Esophagus (tissue), 2 donors: ENCODE data around the gene PPM1F. TPM values are rescaled to one million over a fixed set of nuclear protein-coding genes. Genes with fewer than 3 reads are reported as not detected.

ENCODE experiments used
- H3K27ac ChIP-seq, 2 donors: one replicate each; pipeline ENCODE4 v1.5.1; 2013; ENCODE audit warnings: low read depth in 2 of 2, mild to moderate bottlenecking in 2 of 2, inconsistent platforms in 1 of 2, low read length in 1 of 2, moderate library complexity in 1 of 2
- H3K27me3 ChIP-seq, 2 donors: one replicate each; pipeline ENCODE4 v1.6.1; 2013; ENCODE audit warnings: low read length in 2 of 2, control low read depth in 1 of 2, mild to moderate bottlenecking in 1 of 2; ENCODE audit not compliant: insufficient read depth in 2 of 2, control insufficient read depth in 1 of 2
- H3K36me3 ChIP-seq, 2 donors: one replicate each; pipeline ENCODE4 v1.6.1; 2013; ENCODE audit warnings: low read length in 1 of 2; ENCODE audit not compliant: control insufficient read depth in 2 of 2, insufficient read depth in 2 of 2
- H3K4me1 ChIP-seq, 2 donors: one replicate each; pipeline ENCODE4 v1.6.1; 2013; ENCODE audit warnings: low read length in 1 of 2; ENCODE audit not compliant: control insufficient read depth in 2 of 2, insufficient read depth in 2 of 2
- H3K4me3 ChIP-seq, 2 donors: one replicate each; pipeline ENCODE4 v1.5.1; 2013; ENCODE audit warnings: low read length in 2 of 2, mild to moderate bottlenecking in 2 of 2, low read depth in 1 of 2, moderate library complexity in 1 of 2
- H3K9me3 ChIP-seq, 2 donors: one replicate each; pipeline ENCODE4 v1.6.1; 2013; ENCODE audit warnings: mild to moderate bottlenecking in 2 of 2, low read depth in 1 of 2, low read length in 1 of 2, moderate library complexity in 1 of 2; ENCODE audit not compliant: control insufficient read depth in 2 of 2, insufficient read depth in 1 of 2
- WGBS, 2 donors: extraction: QIAGEN DNeasy Blood & Tissue Kit; methylation state at CpG; one replicate each; pipeline ENCODE4 v1.1.7; 2013; 5-methylcytosine and 5-hydroxymethylcytosine counted together
- polyA plus RNA-seq, 2 donors: library from polyadenylated mRNA; stranded (reverse); fragments of 200-250 nt; gene quantifications; one replicate each; pipeline ENCODE4 v1.2.3, GENCODE V29; 2013
- donor health status: healthy with polysubstance abuse.
- donor health status: Bipolar disorder and iron deficiency.

The PPM1F gene, protein sequence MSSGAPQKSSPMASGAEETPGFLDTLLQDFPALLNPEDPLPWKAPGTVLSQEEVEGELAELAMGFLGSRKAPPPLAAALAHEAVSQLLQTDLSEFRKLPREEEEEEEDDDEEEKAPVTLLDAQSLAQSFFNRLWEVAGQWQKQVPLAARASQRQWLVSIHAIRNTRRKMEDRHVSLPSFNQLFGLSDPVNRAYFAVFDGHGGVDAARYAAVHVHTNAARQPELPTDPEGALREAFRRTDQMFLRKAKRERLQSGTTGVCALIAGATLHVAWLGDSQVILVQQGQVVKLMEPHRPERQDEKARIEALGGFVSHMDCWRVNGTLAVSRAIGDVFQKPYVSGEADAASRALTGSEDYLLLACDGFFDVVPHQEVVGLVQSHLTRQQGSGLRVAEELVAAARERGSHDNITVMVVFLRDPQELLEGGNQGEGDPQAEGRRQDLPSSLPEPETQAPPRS
- 10 to 100 TPM; 14.3 to 15.5 TPM for polyA plus RNA-seq

DNA sequence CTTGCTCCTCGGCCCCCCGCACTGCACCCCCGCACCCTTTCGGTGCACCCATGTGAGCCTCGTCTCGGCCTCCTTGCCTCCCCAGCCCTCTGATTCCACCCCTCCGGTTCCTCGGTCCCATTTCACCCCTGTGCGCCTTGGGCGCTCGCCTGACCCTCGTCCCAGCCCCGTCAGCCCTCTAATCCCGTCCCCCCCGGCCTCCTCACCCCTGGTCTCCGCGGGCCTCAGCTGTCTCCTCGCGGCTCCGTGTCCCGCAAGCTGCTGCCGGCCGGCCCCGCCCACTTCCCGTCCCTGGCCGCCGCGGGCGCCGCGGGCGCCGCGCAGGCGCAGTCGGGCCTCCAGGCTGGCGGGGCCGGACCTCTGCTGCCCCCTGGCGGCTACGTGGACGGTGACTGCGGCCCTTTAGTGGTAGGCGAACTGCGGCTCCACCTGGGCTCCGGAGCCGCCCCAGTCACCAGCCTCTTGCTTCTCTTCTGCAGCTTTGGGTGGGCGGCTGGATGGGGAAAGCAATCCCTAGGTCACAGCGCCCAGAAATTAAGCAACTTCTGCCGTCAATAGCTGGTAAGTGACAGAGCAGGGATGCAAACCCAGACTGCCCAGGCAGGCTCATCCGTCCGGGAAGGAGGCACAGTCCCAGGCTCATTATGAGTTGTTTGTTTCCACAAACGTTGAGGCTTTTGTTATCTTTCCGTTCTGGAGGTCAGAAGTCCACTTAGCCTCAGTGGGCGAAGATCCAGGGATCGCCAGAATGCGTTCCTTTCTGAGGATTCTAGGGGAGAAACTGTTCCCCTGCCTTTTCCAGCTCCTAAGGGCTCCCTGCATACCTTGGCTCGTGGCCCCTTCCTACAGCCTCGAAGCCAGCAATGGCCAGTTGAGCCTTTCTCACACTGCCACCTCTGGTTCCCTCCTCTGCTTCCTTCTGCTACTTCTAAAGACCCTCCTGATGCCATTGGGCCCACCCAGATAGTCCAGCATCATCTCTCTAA lies at the start of gene PPM1F:
Gene PPM1F (minus strand): TSS at position 263 of the 986 bp plus-strand sequence. CDS start 6,800 bp downstream, outside the sequence.
- 9 to 10% methylated on average over 55 to 58 of the region's 58 CpGs for WGBS, 2 donors

GRCh38 chr22:22001664-22002525 lies 49.2 kb upstream of the PPM1F start:
- no peaks in the 10 kb centered on the region for H3K4me1 ChIP-seq
- no peaks in the 10 kb centered on the region for H3K27me3 ChIP-seq
- no peaks in the 10 kb centered on the region for H3K36me3 ChIP-seq
- H3K9me3 ChIP-seq = no peaks in the 10 kb centered on the region
- no peak overlapping the region for H3K27ac ChIP-seq
- 84 to 92% methylated on average over 2 of the region's 2 CpGs for WGBS, 2 donors
- H3K4me3 ChIP-seq = no peak overlapping the region

More for the DNA sequence above, at the start of gene PPM1F:
- peaks cover 4 to 10% of the 10 kb centered on the region in 2 donors for H3K4me1 ChIP-seq
- peak within 1 kb of the TSS; percentile 76 to 86 for H3K4me3 ChIP-seq
- peak within 1 kb of the TSS; percentile 83 to 85 for H3K27ac ChIP-seq
- no peaks in the 10 kb centered on the region for H3K27me3 ChIP-seq
- H3K9me3 ChIP-seq = no peaks in the 10 kb centered on the region
- peaks cover 0 to 2% of the 10 kb centered on the region in 2 donors for H3K36me3 ChIP-seq

- no peaks in the 10 kb centered on the region for H3K9me3 ChIP-seq
- H3K36me3 ChIP-seq = no peaks in the 10 kb centered on the region
- H3K4me1 ChIP-seq = no peaks in the 10 kb centered on the region
- 84 to 86% methylated on average over 7 of the region's 7 CpGs for WGBS, 2 donors
- no peaks in the 10 kb centered on the region for H3K27me3 ChIP-seq
- no peak overlapping the region for H3K27ac ChIP-seq
- no peak overlapping the region for H3K4me3 ChIP-seq
Measured at GRCh38 chr22:21998595-21999247, 46.1 kb upstream of the PPM1F start.

DNA sequence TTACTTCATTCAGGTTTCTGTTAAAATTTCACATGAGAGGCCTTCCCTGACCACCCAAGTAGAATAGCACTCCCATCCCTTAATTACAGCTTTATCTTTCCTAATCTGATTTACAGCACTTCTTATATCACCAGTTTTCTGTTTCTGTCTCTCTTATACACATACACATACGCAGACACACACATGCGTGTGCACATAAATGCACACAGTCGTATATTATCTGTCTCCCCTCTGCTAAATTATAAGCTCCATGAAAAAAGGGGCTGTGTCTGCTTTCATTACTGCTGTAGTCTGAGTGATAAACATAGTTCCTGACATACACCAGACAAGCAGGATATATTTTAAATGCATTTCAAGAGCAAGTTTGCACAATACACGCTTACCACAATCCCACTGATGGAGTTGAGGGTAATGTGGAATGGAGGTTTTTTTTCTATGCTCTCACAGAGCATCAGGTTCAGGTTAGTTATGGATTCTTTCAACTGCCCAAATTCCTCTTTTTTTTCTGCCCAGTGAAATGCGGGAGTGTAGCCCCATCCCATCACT lies 43.6 kb upstream of the PPM1F start:
- Histone ChIP-seq H3K4me3 (no peak overlapping the region), H3K9me3 (no peaks in the 10 kb centered on the region), H3K27ac (no peak overlapping the region), H3K36me3 (no peaks in the 10 kb centered on the region), H3K4me1 (no peaks in the 10 kb centered on the region), H3K27me3 (no peaks in the 10 kb centered on the region)
- WGBS, 2 donors = 80 to 87% methylated on average over 5 of the region's 5 CpGs

DNA sequence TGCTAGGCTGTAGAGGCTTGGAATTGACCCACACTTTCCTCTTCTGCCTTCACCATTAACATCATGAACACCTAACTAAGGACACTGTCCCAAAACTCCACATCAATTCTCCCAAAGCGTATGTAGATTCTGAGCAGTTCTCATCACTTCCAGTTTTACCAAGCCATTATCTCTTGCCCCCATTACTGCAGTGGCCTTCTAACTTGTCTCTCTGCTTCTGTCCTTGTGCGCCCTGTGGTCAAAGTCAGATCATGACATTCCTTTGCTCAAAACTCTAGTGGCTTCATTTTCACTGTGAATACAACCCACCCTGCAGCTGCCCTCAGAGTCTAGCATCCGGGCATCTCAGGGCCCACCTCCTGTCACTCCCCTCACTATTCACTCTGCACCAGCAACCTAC lies 43.0 kb upstream of the PPM1F start:
- Histone ChIP-seq H3K36me3 (no peaks in the 10 kb centered on the region), H3K27me3 (no peaks in the 10 kb centered on the region), H3K4me1 (no peaks in the 10 kb centered on the region), H3K4me3 (no peak overlapping the region), H3K27ac (no peak overlapping the region), H3K9me3 (no peaks in the 10 kb centered on the region)
- WGBS, 2 donors = 91 to 93% methylated on average over 3 of the region's 3 CpGs

DNA sequence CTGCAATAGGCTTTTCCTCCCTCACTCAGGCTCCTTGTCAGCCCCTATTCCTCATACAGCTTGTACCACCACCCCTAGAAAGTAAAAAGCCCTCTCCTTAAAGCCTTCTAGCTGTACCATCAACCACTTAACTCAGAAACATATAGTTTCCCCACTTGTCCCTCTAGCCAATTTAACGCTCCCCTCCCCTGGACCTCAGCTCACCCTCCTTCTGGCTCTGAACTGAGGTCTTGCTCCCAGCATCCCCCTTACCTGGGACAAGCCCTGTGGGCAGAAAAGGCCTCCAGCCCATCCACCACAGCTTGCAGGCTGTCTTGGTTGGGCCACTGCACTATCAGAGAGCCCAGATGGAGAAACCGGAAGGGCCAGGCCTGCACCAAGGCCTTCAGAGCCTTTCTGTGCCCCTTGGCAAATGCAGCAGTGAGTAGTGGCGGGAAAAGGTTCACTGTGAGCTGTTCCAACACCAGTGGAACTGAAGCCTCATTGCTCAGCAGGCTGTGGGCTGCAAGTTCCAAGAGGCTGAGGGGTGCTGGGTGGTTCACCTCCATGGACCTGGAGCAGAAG lies 42.3 kb upstream of the PPM1F start:
- 92 to 96% methylated on average over 3 of the region's 3 CpGs for WGBS, 2 donors
- Histone ChIP-seq H3K27ac (no peak overlapping the region), H3K4me1 (no peaks in the 10 kb centered on the region), H3K9me3 (no peaks in the 10 kb centered on the region), H3K27me3 (no peaks in the 10 kb centered on the region), H3K36me3 (no peaks in the 10 kb centered on the region), H3K4me3 (no peak overlapping the region)

- Histone ChIP-seq H3K4me1 (no peaks in the 10 kb centered on the region), H3K36me3 (no peaks in the 10 kb centered on the region), H3K27me3 (no peaks in the 10 kb centered on the region)
Measured at GRCh38 chr22:21992593-21993237, 40.1 kb upstream of the PPM1F start.

GRCh38 chr22:21991774-21992173 lies 39.1 kb upstream of the PPM1F start:
- Histone ChIP-seq H3K4me3 (no peak overlapping the region), H3K27ac (no peak overlapping the region), H3K27me3 (no peaks in the 10 kb centered on the region), H3K36me3 (no peaks in the 10 kb centered on the region), H3K4me1 (no peaks in the 10 kb centered on the region), H3K9me3 (no peaks in the 10 kb centered on the region)
- WGBS, 2 donors = 89 to 93% methylated on average over 5 of the region's 5 CpGs

More at GRCh38 chr22:21992593-21993237, 40.1 kb upstream of the PPM1F start:
- Histone ChIP-seq H3K9me3 (no peaks in the 10 kb centered on the region), H3K4me3 (no peak overlapping the region), H3K27ac (no peak overlapping the region)
- 75 to 76% methylated on average over 7 of the region's 7 CpGs for WGBS, 2 donors
